GM12878 (cell line): ENCODE results near the gene RAB25. TPM values are rescaled to one million over a fixed set of nuclear protein-coding genes. Genes with fewer than 3 reads are reported as not detected.

ENCODE experiments used
- ATAC-seq: fragments of 200-7000 bp; cut with Tn5 transposase; 3 replicates; pipeline ENCODE4 v1.9.1; 2020; ENCODE audit warnings: mild to moderate bottlenecking, moderate library complexity
- BruUV-seq: library from RNA; stranded (reverse); fragments of 400-500 nt; replicated peaks from 2 replicates; lab custom pipeline; 2021; lab: Mats Ljungman, UMichigan
- CTCF ChIA-PET: fragments of 300-600 bp; sonication (Branson Sonifier 250); formaldehyde crosslinking; extraction: SDS; loops from one replicate; lab custom pipeline; 2021; ENCODE audit warnings: inconsistent platforms; lab: Yijun Ruan, JAX
- POLR2A ChIA-PET: fragments of 350-600 bp; formaldehyde crosslinking; extraction: SDS; loops from one replicate; lab custom pipeline; 2021; ENCODE audit warnings: inconsistent platforms; lab: Charles Lee
- RAD21 ChIA-PET: fragments of 300-600 bp; sonication (Branson Sonifier 250); formaldehyde crosslinking; loops from one replicate; lab custom pipeline; 2023; ENCODE audit warnings: antibody characterized with exemption; ENCODE audit not compliant: unreplicated experiment; lab: Charles Lee
- SMC1A ChIA-PET: fragments of 300-600 bp; sonication (Branson Sonifier 250); formaldehyde crosslinking; loops from one replicate; lab custom pipeline; 2023; ENCODE audit not compliant: unreplicated experiment, uncharacterized antibody; lab: Charles Lee
- DNase-seq: peaks from one replicate; pipeline ENCODE4 v3.0.0-alpha.2; 2011; ENCODE audit warnings: low read depth, low spot score
- FAIRE-seq: peaks from 3 replicates; lab custom pipeline; 2011; peaks lifted over from hg19 to GRCh38; lab: Jason Lieb, UNC
- H2AFZ ChIP-seq: 2 replicates; pipeline ENCODE4 v1.6.0; 2011; ENCODE audit warnings: low read depth, low read length, control low read depth; ENCODE audit not compliant: control insufficient read depth
- H3K27ac ChIP-seq: 2 replicates; pipeline ENCODE4 v1.5.1; 2011; ENCODE audit warnings: control low read depth; ENCODE audit not compliant: control insufficient read depth, insufficient read depth
- H3K27me3 ChIP-seq, 2 experiments: replicated peaks in 1 of 2; 2 replicates each; pipeline versions ENCODE4 v1.6.0 to v1.6.1; 2011; ENCODE audit warnings: low read length in 1 of 2; ENCODE audit not compliant: control insufficient read depth in 2 of 2, insufficient read depth in 2 of 2
- H3K36me3 ChIP-seq, 2 experiments: 2 replicates each; pipeline ENCODE4 v1.5.1; 2011; ENCODE audit warnings: low read length in 1 of 2; ENCODE audit not compliant: control insufficient read depth in 2 of 2, insufficient read depth in 2 of 2
- H3K4me1 ChIP-seq: 2 replicates; pipeline ENCODE4 v1.6.1; 2011; ENCODE audit warnings: mild to moderate bottlenecking, low read length, moderate library complexity, mixed read lengths; ENCODE audit not compliant: control insufficient read depth, insufficient read depth
- H3K4me2 ChIP-seq: 2 replicates; pipeline ENCODE4 v1.6.0; 2011; ENCODE audit warnings: control low read depth; ENCODE audit not compliant: control insufficient read depth, insufficient read depth
- H3K4me3 ChIP-seq: fragments of 200-600 bp; sonication (generic); 2 replicates; pipeline ENCODE4 v1.5.1; 2016
- H3K79me2 ChIP-seq: 2 replicates; pipeline ENCODE4 v1.6.0; 2011; ENCODE audit warnings: low read length; ENCODE audit not compliant: control insufficient read depth, insufficient read depth
- H3K9ac ChIP-seq: 2 replicates; pipeline ENCODE4 v1.8.0; 2011; ENCODE audit warnings: low read length, control low read depth, mixed read lengths; ENCODE audit not compliant: control insufficient read depth, insufficient read depth
- H3K9me3 ChIP-seq: replicated peaks from 3 replicates; pipeline ENCODE4 v1.5.1; 2011; ENCODE audit warnings: mild to moderate bottlenecking, low read length; ENCODE audit not compliant: control insufficient read depth, insufficient read depth
- H4K20me1 ChIP-seq: 2 replicates; pipeline ENCODE4 v1.6.0; 2011; ENCODE audit not compliant: control insufficient read depth, insufficient read depth
- CTCF ChIP-seq, 3 experiments: IDR thresholded peaks in 2 of 3; conservative IDR thresholded peaks in 1 of 3; 2 replicates each; pipeline ENCODE4 v1.5.1; 2011; ENCODE audit warnings: low read depth in 3 of 3, low read length in 3 of 3, mild to moderate bottlenecking in 3 of 3, control low read depth in 2 of 3, moderate library complexity in 2 of 3, inconsistent platforms in 1 of 3, mixed read lengths in 1 of 3; ENCODE audit not compliant: control insufficient read depth in 2 of 3, insufficient read depth in 1 of 3; ENCODE audit errors: extremely low read depth in 1 of 3
- NFYB ChIP-seq: IDR thresholded peaks from 2 replicates; pipeline ENCODE4 v1.6.1; 2011; ENCODE audit warnings: low read depth, mild to moderate bottlenecking, low read length, improper control_type of control experiment, moderate library complexity; ENCODE audit not compliant: insufficient read depth
- USF1 ChIP-seq: IDR thresholded peaks from 2 replicates; pipeline ENCODE4 v1.6.1; 2011; ENCODE audit warnings: borderline replicate concordance, low read depth, mild to moderate bottlenecking, moderate library complexity, mixed read lengths, low read length; ENCODE audit not compliant: insufficient read depth; ENCODE audit errors: extremely low read length
- WGBS: methylation state at CpG from one replicate; pipeline ENCODE4 v1.1.6; 2016; ENCODE audit warnings: low lambda C conversion rate; ENCODE audit not compliant: insufficient replicate concordance, insufficient coverage; ENCODE audit errors: missing lambda C conversion rate; 5-methylcytosine and 5-hydroxymethylcytosine counted together
- in situ Hi-C: fragments of 300-500 bp; cut with MboI; formaldehyde crosslinking; loops from 9 replicates; pipeline ENCODE4 v1.14.3; 2018; ENCODE audit warnings: mixed read lengths
- intact Hi-C: fragments of 100-400 bp; cut with micrococcal nuclease; formaldehyde crosslinking; loops from one replicate; pipeline ENCODE4 v1.14.2; 2022; ENCODE audit not compliant: unreplicated experiment
- polyA plus RNA-seq, 11 experiments: library from polyadenylated mRNA; depleted of rRNA in 4 of 11; unstranded in 6 of 11; stranded (reverse) in 5 of 11; fragments of >200 nt; fragmentation: Nextera tagmentation in 4 of 11; fragmentation: Illumina TruSeq in 1 of 11; extraction: Ambion mirVana in 4 of 11; extraction: Trizol in 1 of 11; gene quantifications; 1 replicate in 1 of 11; 2 replicates in 10 of 11; pipeline versions ENCODE4 v1.2.1 to v1.2.3, GENCODE V29; 2011 to 2016; ENCODE audit warnings: inconsistent platforms in 2 of 11, missing spikeins in 2 of 11, low read depth in 1 of 11
- total RNA-seq, 4 experiments: library from RNA; depleted of rRNA in 3 of 4; stranded (reverse); fragments of >200 nt in 3 of 4; fragmentation: Illumina TruSeq in 1 of 4; extraction: Trizol in 1 of 4; gene quantifications; 2 replicates each; pipeline versions ENCODE4 v1.2.1 to v1.2.3, GENCODE V29; 2013 to 2021
- TF ChIP-seq, protein P1 (sequence below): fragments of 450-650 bp; IDR thresholded peaks from 2 replicates; pipeline ENCODE4 v1.6.1; 2017; ENCODE audit warnings: mild to moderate bottlenecking, low read depth, inconsistent platforms; ENCODE audit not compliant: poor library complexity, severe bottlenecking

RAB25 gene
- total and polyA plus RNA-seq, 10 of the 15 experiments (the other 5 are each of a cell fraction or from before 2014, with no cell fraction given), result 0.16 to 0.36 (median 0.22) TPM; not detected in 7

GRCh38 chr1:156067262-156067661 lies 6.3 kb downstream of the RAB25 start:
- Histone ChIP-seq H3K9me3 (no peaks in the 10 kb centered on the region), H3K9ac (no peak overlapping the region), H2AFZ (no peak overlapping the region), H3K27ac (no peak overlapping the region), H4K20me1 (no peaks in the 10 kb centered on the region), H3K4me1 (no peaks in the 10 kb centered on the region), H3K4me2 (no peak overlapping the region), H3K79me2 (no peaks in the 10 kb centered on the region), H3K4me3 (no peak overlapping the region), H3K27me3 (no peaks in the 10 kb centered on the region), H3K36me3 (no peaks in the 10 kb centered on the region)
- RAD21 ChIA-PET, result interaction anchor here (0.9 to 5.1 kb wide), 8 partner anchors 11 to 419 kb away, joined by 3 to 68 read pairs (median 4); no protein-coding TSS in a partner anchor
- BruUV-seq, result no TSS peak
- POLR2A ChIA-PET, result interaction anchor here (0.5 to 1.1 kb wide), 3 partner anchors 8 to 90 kb away, joined by 3 to 5 read pairs (median 3); no protein-coding TSS in a partner anchor
- in situ Hi-C loops, result loop anchor here (5.0 kb wide), 1 partner anchor 135 kb away; the partner anchor contains the start of gene KHDC4
- ATAC-seq (no peak), DNase-seq (no peak), FAIRE-seq (no peak)
- WGBS, result 7% methylated on average over 2 of the region's 2 CpGs
- intact Hi-C loops, result loop anchor here (2.0 kb wide), 1 partner anchor 128 kb away; no protein-coding TSS in a partner anchor
- SMC1A ChIA-PET, result interaction anchor here (0.6 to 5.4 kb wide), 15 partner anchors 8 to 415 kb away, joined by 3 to 69 read pairs (median 5); partner anchors contain the start of genes ARHGEF2, RXFP4 and SSR2
- TF ChIP-seq, protein P1, sequence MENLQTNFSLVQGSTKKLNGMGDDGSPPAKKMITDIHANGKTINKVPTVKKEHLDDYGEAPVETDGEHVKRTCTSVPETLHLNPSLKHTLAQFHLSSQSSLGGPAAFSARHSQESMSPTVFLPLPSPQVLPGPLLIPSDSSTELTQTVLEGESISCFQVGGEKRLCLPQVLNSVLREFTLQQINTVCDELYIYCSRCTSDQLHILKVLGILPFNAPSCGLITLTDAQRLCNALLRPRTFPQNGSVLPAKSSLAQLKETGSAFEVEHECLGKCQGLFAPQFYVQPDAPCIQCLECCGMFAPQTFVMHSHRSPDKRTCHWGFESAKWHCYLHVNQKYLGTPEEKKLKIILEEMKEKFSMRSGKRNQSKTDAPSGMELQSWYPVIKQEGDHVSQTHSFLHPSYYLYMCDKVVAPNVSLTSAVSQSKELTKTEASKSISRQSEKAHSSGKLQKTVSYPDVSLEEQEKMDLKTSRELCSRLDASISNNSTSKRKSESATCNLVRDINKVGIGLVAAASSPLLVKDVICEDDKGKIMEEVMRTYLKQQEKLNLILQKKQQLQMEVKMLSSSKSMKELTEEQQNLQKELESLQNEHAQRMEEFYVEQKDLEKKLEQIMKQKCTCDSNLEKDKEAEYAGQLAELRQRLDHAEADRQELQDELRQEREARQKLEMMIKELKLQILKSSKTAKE, result no peak
- no peak for TF ChIP-seq USF1
- no peak for TF ChIP-seq NFYB
- TF ChIP-seq CTCF (IDR thresholded peaks at IDR 0.05 in 2 of 3, conservative IDR thresholded peaks at IDR 0.05 in 1 of 3; ENCODE audit: control insufficient read depth in 2 of 3, extremely low read depth in 1 of 3, insufficient read depth in 1 of 3, low read depth in 3 of 3, low read length in 3 of 3), result no peak
- CTCF ChIA-PET, result interaction anchor here (0.7 to 6.4 kb wide), 18 partner anchors 9 to 401 kb away, joined by 3 to 102 read pairs (median 10); partner anchors contain the start of gene KHDC4
